Middle frontal gyrus (tissue), 1 donor: ENCODE data around the gene DAAM2.

Experiments
- DNase-seq: peaks from one replicate; pipeline ENCODE4 v3.0.0-alpha.2; 2015; ENCODE audit warnings: low spot score; ENCODE audit errors: extremely low spot score

DAAM2 gene

GRCh38 chr6:39818695-39819094, 26.5 kb downstream of the DAAM2 start:
- no peak for DNase-seq

GRCh38 chr6:39819228-39819627, 27.1 kb downstream of the DAAM2 start:
- DNase-seq = no peak

GRCh38 chr6:39819676-39820075, 27.5 kb downstream of the DAAM2 start:
- DNase-seq = no peak

- DNase-seq = no peak
Measured at GRCh38 chr6:39820553-39820952, 28.4 kb downstream of the DAAM2 start.

GRCh38 chr6:39821046-39821740, 29.0 kb downstream of the DAAM2 start:
- no peak for DNase-seq

GRCh38 chr6:39821742-39822532, 29.8 kb downstream of the DAAM2 start:
- peak; percentile 70 for DNase-seq

- DNase-seq = no peak
Measured at GRCh38 chr6:39822846-39823815, 31.0 kb downstream of the DAAM2 start.

- no peak for DNase-seq
Measured at GRCh38 chr6:39824030-39824926, 32.1 kb downstream of the DAAM2 start.

- no peak for DNase-seq
Measured at GRCh38 chr6:39829331-39829730, 37.2 kb downstream of the DAAM2 start.

GRCh38 chr6:39830444-39830843, 38.3 kb downstream of the DAAM2 start:
- no peak for DNase-seq

- no peak for DNase-seq
Measured at GRCh38 chr6:39831701-39832100, 39.5 kb downstream of the DAAM2 start.

- peak; percentile 14 for DNase-seq
Measured at GRCh38 chr6:39834278-39834677, 42.1 kb downstream of the DAAM2 start.

GRCh38 chr6:39834866-39835265, 42.7 kb downstream of the DAAM2 start:
- DNase-seq = no peak

GRCh38 chr6:39835821-39836295, 43.7 kb downstream of the DAAM2 start:
- DNase-seq = no peak

- DNase-seq = no peak
Measured at GRCh38 chr6:39836606-39837005, 44.4 kb downstream of the DAAM2 start.

- DNase-seq = no peak
Measured at GRCh38 chr6:39839445-39839844, 47.3 kb downstream of the DAAM2 start.

- DNase-seq = no peak
Measured at GRCh38 chr6:39840781-39841180, 48.6 kb downstream of the DAAM2 start.

GRCh38 chr6:39841291-39841690, 49.1 kb downstream of the DAAM2 start:
- DNase-seq = no peak

GRCh38 chr6:39841923-39842322, 49.7 kb downstream of the DAAM2 start:
- DNase-seq = no peak

- no peak for DNase-seq
Measured at GRCh38 chr6:39843305-39844020, 51.3 kb downstream of the DAAM2 start.
